HG03025 (cell line): ENCODE data around the gene LIPG.
"Not testable (repeated sequence)": the region's sequence is repeated elsewhere in the genome, so short reads cannot be mapped to it uniquely, and the experiment has no call there.

ENCODE experiments used
- ATAC-seq: cut with Tn5 transposase; IDR thresholded peaks from one replicate; pipeline ENCODE4 v1.9.1; 2021; ENCODE audit warnings: mild to moderate bottlenecking, moderate library complexity; ENCODE audit not compliant: unreplicated experiment, low FRiP score

Gene LIPG

GRCh38 chr18:49544362-49544761 lies 17.5 kb upstream of the LIPG start:
- no peak for ATAC-seq

- no peak for ATAC-seq
These were observed 15.6 kb upstream of the LIPG start for GRCh38 chr18:49546278-49546677.

- no peak for ATAC-seq
These were observed 15.1 kb upstream of the LIPG start for GRCh38 chr18:49546719-49547273.

GRCh38 chr18:49547701-49548100 lies 14.2 kb upstream of the LIPG start:
- no peak for ATAC-seq

GRCh38 chr18:49548229-49548636 lies 13.6 kb upstream of the LIPG start:
- ATAC-seq, result no peak

- ATAC-seq, result no peak
These were observed 11.1 kb upstream of the LIPG start for GRCh38 chr18:49550621-49551339.

- no peak for ATAC-seq
These were observed 8.9 kb upstream of the LIPG start for GRCh38 chr18:49553003-49553402.

- ATAC-seq, result no peak
These were observed 6.2 kb upstream of the LIPG start for GRCh38 chr18:49555641-49556040.

GRCh38 chr18:49558356-49558755 lies 3.5 kb upstream of the LIPG start:
- ATAC-seq, result no peak

GRCh38 chr18:49559326-49559931 lies 2.4 kb upstream of the LIPG start:
- not testable (repeated sequence) for ATAC-seq

- ATAC-seq, result no peak
These were observed 1.6 kb upstream of the LIPG start for GRCh38 chr18:49560277-49560623.

- ATAC-seq, result no peak
These were observed 1.1 kb upstream of the LIPG start for GRCh38 chr18:49560624-49561288.

- ATAC-seq, result no peak
These were observed 748 bp downstream of the LIPG start for GRCh38 chr18:49562481-49563129.

GRCh38 chr18:49563130-49563540 lies 1.3 kb downstream of the LIPG start:
- ATAC-seq, result no peak

- ATAC-seq, result no peak
These were observed 2.1 kb downstream of the LIPG start for GRCh38 chr18:49563701-49564517.

GRCh38 chr18:49564518-49564834 lies 2.6 kb downstream of the LIPG start:
- no peak for ATAC-seq

- ATAC-seq, result no peak
These were observed 3.2 kb downstream of the LIPG start for GRCh38 chr18:49565101-49565500.

GRCh38 chr18:49565612-49566011 lies 3.8 kb downstream of the LIPG start:
- no peak for ATAC-seq

- ATAC-seq, result no peak
These were observed 4.4 kb downstream of the LIPG start for GRCh38 chr18:49566217-49566770.

GRCh38 chr18:49566985-49567384 lies 5.1 kb downstream of the LIPG start:
- ATAC-seq, result no peak
